Lung (tissue), 12 donors: ENCODE measurements around the gene LHX2. TPM values are rescaled to one million over a fixed set of nuclear protein-coding genes. Genes with fewer than 3 reads are reported as not detected.

Experiments
- ATAC-seq: fragments of 200-7000 bp; cut with Tn5 transposase; one replicate; pipeline ENCODE4 v1.9.1; 2020; ENCODE audit warnings: moderate number of reproducible peaks; ENCODE audit not compliant: insufficient read depth, low FRiP score
- DNase-seq, 3 donors: peaks; one replicate each; pipeline ENCODE4 v3.0.0-alpha.2; 2013 to 2017
- H3K27ac ChIP-seq, 2 donors: one replicate each; pipeline ENCODE4 v1.5.1; 2013; ENCODE audit warnings: mild to moderate bottlenecking in 2 of 2, moderate library complexity in 2 of 2, control low read depth in 1 of 2, inconsistent platforms in 1 of 2, low read depth in 1 of 2, low read length in 1 of 2
- H3K27me3 ChIP-seq, 3 donors: one replicate each; pipeline ENCODE4 v1.5.1; 2013; ENCODE audit warnings: low read length in 2 of 3; ENCODE audit not compliant: control insufficient read depth in 3 of 3, insufficient read depth in 3 of 3
- H3K36me3 ChIP-seq, 4 donors: one replicate each; pipeline ENCODE4 v1.5.1; 2013; ENCODE audit warnings: low read length in 4 of 4, mild to moderate bottlenecking in 1 of 4, moderate library complexity in 1 of 4; ENCODE audit not compliant: control insufficient read depth in 4 of 4, insufficient read depth in 4 of 4
- H3K4me1 ChIP-seq, 5 donors: one replicate each; pipeline ENCODE4 v1.5.1; 2013; ENCODE audit warnings: low read length in 5 of 5, mild to moderate bottlenecking in 2 of 5, moderate library complexity in 1 of 5; ENCODE audit not compliant: control insufficient read depth in 5 of 5, insufficient read depth in 5 of 5
- H3K4me3 ChIP-seq: one replicate; pipeline ENCODE4 v1.5.1; 2013; ENCODE audit warnings: mild to moderate bottlenecking, control low read depth, moderate library complexity
- H3K9ac ChIP-seq, 2 donors: one replicate each; pipeline ENCODE4 v1.5.1; 2013; ENCODE audit warnings: low read length in 2 of 2, control low read depth in 1 of 2; ENCODE audit not compliant: insufficient read depth in 1 of 2
- H3K9me3 ChIP-seq, 4 donors: one replicate each; pipeline ENCODE4 v1.5.1; 2013; ENCODE audit warnings: low read length in 3 of 4, mild to moderate bottlenecking in 1 of 4, moderate library complexity in 1 of 4; ENCODE audit not compliant: control insufficient read depth in 4 of 4, insufficient read depth in 3 of 4
- WGBS, 2 donors: extraction: QIAGEN DNeasy Blood & Tissue Kit; methylation state at CpG; one replicate each; pipeline ENCODE4 v1.1.7; 2013; 5-methylcytosine and 5-hydroxymethylcytosine counted together
- polyA plus RNA-seq, 2 donors: library from polyadenylated mRNA; stranded (reverse); fragments of 200-250 nt; gene quantifications; one replicate each; pipeline ENCODE4 v1.2.1, GENCODE V29; 2013
- total RNA-seq, 2 donors: library from RNA; depleted of rRNA in 1 of 2; stranded (reverse); fragments of >200 nt in 1 of 2; gene quantifications; one replicate each; pipeline ENCODE4 v1.2.1, GENCODE V29; 2014 to 2021
- TF ChIP-seq, protein P1 (sequence below): IDR thresholded peaks from 2 replicates; pipeline ENCODE4 v1.5.1; 2012; ENCODE audit warnings: mild to moderate bottlenecking; ENCODE audit errors: control extremely low read depth, extremely low read depth
- donor health status: control.
- donor health status: control.
- donor health status: Bipolar disorder and iron deficiency.
- donor health status: healthy.
- donor health status: DM: yes; HTN: yes; CAD: no.

The LHX2 gene
- total and polyA plus RNA-seq, 4 donors = 0.07 to 0.31 TPM; not detected in 2

- ATAC-seq (no peak), DNase-seq (no peak)
- Histone ChIP-seq H3K27ac (no peak overlapping the region), H3K27me3 (peaks cover 9 to 77% (median 60%) of the 10 kb centered on the region in 3 donors), H3K4me3 (no peak overlapping the region), H3K36me3 (no peaks in the 10 kb centered on the region), H3K9ac (no peak overlapping the region), H3K4me1 (peaks cover 0 to 5% (median 0%) of the 10 kb centered on the region in 5 donors), H3K9me3 (peaks cover 0 to 5% (median 0%) of the 10 kb centered on the region in 4 donors)
- TF ChIP-seq, protein P1, sequence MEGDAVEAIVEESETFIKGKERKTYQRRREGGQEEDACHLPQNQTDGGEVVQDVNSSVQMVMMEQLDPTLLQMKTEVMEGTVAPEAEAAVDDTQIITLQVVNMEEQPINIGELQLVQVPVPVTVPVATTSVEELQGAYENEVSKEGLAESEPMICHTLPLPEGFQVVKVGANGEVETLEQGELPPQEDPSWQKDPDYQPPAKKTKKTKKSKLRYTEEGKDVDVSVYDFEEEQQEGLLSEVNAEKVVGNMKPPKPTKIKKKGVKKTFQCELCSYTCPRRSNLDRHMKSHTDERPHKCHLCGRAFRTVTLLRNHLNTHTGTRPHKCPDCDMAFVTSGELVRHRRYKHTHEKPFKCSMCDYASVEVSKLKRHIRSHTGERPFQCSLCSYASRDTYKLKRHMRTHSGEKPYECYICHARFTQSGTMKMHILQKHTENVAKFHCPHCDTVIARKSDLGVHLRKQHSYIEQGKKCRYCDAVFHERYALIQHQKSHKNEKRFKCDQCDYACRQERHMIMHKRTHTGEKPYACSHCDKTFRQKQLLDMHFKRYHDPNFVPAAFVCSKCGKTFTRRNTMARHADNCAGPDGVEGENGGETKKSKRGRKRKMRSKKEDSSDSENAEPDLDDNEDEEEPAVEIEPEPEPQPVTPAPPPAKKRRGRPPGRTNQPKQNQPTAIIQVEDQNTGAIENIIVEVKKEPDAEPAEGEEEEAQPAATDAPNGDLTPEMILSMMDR = no peak
- WGBS, 2 donors = 72 to 81% methylated on average over 3 of the region's 3 CpGs
Observed at GRCh38 chr9:124033967-124034366, 22.4 kb downstream of the LHX2 start.

DNA sequence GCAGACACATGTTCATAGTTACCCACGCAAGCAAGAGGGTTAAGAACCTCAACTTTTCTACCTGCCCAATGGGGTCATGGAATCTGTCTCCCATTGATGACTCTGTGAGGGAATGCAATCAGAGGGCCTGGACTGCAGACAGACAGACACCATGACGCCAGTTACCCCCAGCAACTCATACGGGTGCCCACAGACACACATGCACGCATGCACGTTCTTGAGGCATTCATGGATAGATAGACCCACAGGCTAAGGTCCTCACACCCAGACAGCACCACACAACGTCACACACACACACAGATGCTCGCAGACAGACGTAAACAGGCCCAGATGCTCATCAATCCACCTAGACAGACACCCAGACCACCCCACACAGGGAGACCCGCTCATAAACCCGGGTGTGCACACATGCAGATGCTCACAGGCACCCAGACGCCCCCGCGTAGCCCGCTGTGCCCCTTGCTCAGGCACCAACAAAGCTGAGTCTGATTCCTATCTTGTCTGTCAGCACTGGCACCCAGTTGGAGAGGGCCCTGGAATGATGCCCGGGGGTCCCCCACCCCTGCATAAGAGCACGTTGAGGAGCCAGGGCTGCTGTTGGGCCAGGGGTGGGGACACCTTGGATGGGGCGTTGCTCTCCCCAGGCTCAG lies 23.6 kb downstream of the LHX2 start:
- Histone ChIP-seq H3K36me3 (no peaks in the 10 kb centered on the region), H3K9me3 (peaks cover 0 to 5% (median 0%) of the 10 kb centered on the region in 4 donors), H3K4me1 (peaks cover 0 to 4% (median 0%) of the 10 kb centered on the region in 5 donors), H3K27me3 (peaks cover 9 to 76% (median 62%) of the 10 kb centered on the region in 3 donors), H3K27ac (no peak overlapping the region), H3K9ac (no peak overlapping the region), H3K4me3 (no peak overlapping the region)
- ATAC-seq = no peak
- TF ChIP-seq, protein P1 = no peak
- 81 to 87% methylated on average over 17 of the region's 17 CpGs for WGBS, 2 donors
- DNase-seq = no peak

GRCh38 chr9:124036578-124036977 lies 25.0 kb downstream of the LHX2 start:
- peaks cover 0 to 5% (median 0%) of the 10 kb centered on the region in 4 donors for H3K9me3 ChIP-seq
- DNase-seq = no peak
- 95 to 100% methylated on average over 1 of the region's 1 CpG for WGBS, 2 donors
- H3K36me3 ChIP-seq = no peaks in the 10 kb centered on the region
- H3K4me1 ChIP-seq = peaks cover 0 to 11% (median 5%) of the 10 kb centered on the region in 5 donors
- TF ChIP-seq, protein P1 = no peak
- no peak for ATAC-seq
- H3K4me3 ChIP-seq = no peak overlapping the region
- no peak overlapping the region for H3K9ac ChIP-seq
- no peak overlapping the region for H3K27ac ChIP-seq
- peaks cover 9 to 75% (median 62%) of the 10 kb centered on the region in 3 donors for H3K27me3 ChIP-seq
